GM23338 (cell line): ENCODE results near the gene DNAJC5G. TPM values are rescaled to one million over a fixed set of nuclear protein-coding genes. Genes with fewer than 3 reads are reported as not detected.

Experiments
- ATAC-seq: fragments of 200-7000 bp; cut with Tn5 transposase; 3 replicates; pipeline ENCODE4 v1.9.1; 2020
- DNase-seq: peaks from one replicate; pipeline ENCODE4 v3.0.0-alpha.2; 2015; ENCODE audit warnings: low spot score
- H2AFZ ChIP-seq: fragments of 200-600 bp; sonication (generic); 2 replicates; pipeline ENCODE4 v1.8.0; 2016; ENCODE audit warnings: antibody characterized with exemption, mild to moderate bottlenecking, moderate library complexity
- H3F3A ChIP-seq: fragments of 200-600 bp; sonication (generic); replicated peaks from 2 replicates; pipeline ENCODE4 v1.8.0; 2017; ENCODE audit warnings: antibody characterized with exemption, mixed run types, low read depth
- H3K27ac ChIP-seq: fragments of 200-600 bp; sonication (generic); 2 replicates; pipeline ENCODE4 v1.6.1; 2016; ENCODE audit warnings: low read depth
- H3K27me3 ChIP-seq: fragments of 200-600 bp; sonication (generic); 2 replicates; pipeline ENCODE4 v1.8.0; 2016; ENCODE audit warnings: mild to moderate bottlenecking, mixed run types, moderate library complexity; ENCODE audit not compliant: insufficient read depth
- H3K36me3 ChIP-seq: fragments of 200-600 bp; sonication (generic); 2 replicates; pipeline ENCODE4 v1.8.0; 2016; ENCODE audit warnings: mild to moderate bottlenecking; ENCODE audit not compliant: insufficient read depth
- H3K4me1 ChIP-seq: fragments of 200-600 bp; sonication (generic); 2 replicates; pipeline ENCODE4 v1.8.0; 2016; ENCODE audit warnings: mild to moderate bottlenecking, moderate library complexity; ENCODE audit not compliant: insufficient read depth
- H3K4me2 ChIP-seq: fragments of 200-600 bp; sonication (generic); 2 replicates; pipeline ENCODE4 v1.7.1; 2017; ENCODE audit warnings: mixed run types
- H3K4me3 ChIP-seq: fragments of 200-600 bp; sonication (generic); 2 replicates; pipeline ENCODE4 v1.6.1; 2016; ENCODE audit warnings: mixed run types
- H3K79me2 ChIP-seq: fragments of 200-600 bp; sonication (generic); replicated peaks from 2 replicates; pipeline ENCODE4 v1.8.0; 2017; ENCODE audit warnings: mild to moderate bottlenecking; ENCODE audit not compliant: insufficient read depth
- H3K9me2 ChIP-seq: fragments of 200-600 bp; sonication (generic); 2 replicates; pipeline ENCODE4 v1.8.0; 2017; ENCODE audit not compliant: insufficient read depth
- H4K20me1 ChIP-seq: fragments of 200-600 bp; sonication (generic); replicated peaks from 2 replicates; pipeline ENCODE4 v1.8.0; 2017; ENCODE audit warnings: mild to moderate bottlenecking; ENCODE audit not compliant: insufficient read depth
- H3K27ac Mint-ChIP-seq: 2 replicates; pipeline ENCODE4 v1.8.0; 2020; ENCODE audit warnings: inconsistent platforms, mild to moderate bottlenecking, moderate library complexity, mixed read lengths
- H3K27me3 Mint-ChIP-seq: 3 replicates; pipeline ENCODE4 v1.8.0; 2022; ENCODE audit warnings: low read depth, mild to moderate bottlenecking, moderate library complexity, mixed read lengths, inconsistent platforms; ENCODE audit not compliant: insufficient read depth, poor library complexity
- H3K36me3 Mint-ChIP-seq: 3 replicates; pipeline ENCODE4 v1.8.0; 2021; ENCODE audit warnings: low read depth, mild to moderate bottlenecking, inconsistent platforms, moderate library complexity, mixed read lengths
- H3K4me1 Mint-ChIP-seq: 3 replicates; pipeline ENCODE4 v1.8.0; 2020; ENCODE audit warnings: mild to moderate bottlenecking, inconsistent platforms, mixed read lengths
- H3K4me3 Mint-ChIP-seq: 3 replicates; pipeline ENCODE4 v1.8.0; 2021; ENCODE audit warnings: moderate library complexity, mild to moderate bottlenecking, inconsistent platforms, mixed read lengths
- H3K9me3 Mint-ChIP-seq: 3 replicates; pipeline ENCODE4 v1.8.0; 2020; ENCODE audit warnings: moderate library complexity, mild to moderate bottlenecking, inconsistent platforms, mixed read lengths
- CREB1 ChIP-seq: fragments of 250-450 bp; sonication (Bioruptor Pico); IDR thresholded peaks from 2 replicates; pipeline ENCODE4 v1.5.0; 2020; ENCODE audit warnings: low read depth, mild to moderate bottlenecking, moderate library complexity
- ETS1 ChIP-seq: IDR thresholded peaks from 2 replicates; pipeline ENCODE4 v1.6.1; 2016; ENCODE audit warnings: antibody characterized with exemption
- JUNB ChIP-seq: IDR thresholded peaks from one replicate; pipeline ENCODE4 v1.6.1; 2016; ENCODE audit warnings: antibody characterized with exemption; ENCODE audit not compliant: unreplicated experiment
- REST ChIP-seq: IDR thresholded peaks from one replicate; pipeline ENCODE4 v1.6.1; 2018; ENCODE audit warnings: antibody characterized with exemption; ENCODE audit not compliant: unreplicated experiment
- ZNF114 ChIP-seq: fragments of 250-450 bp; sonication (Bioruptor Pico); IDR thresholded peaks from 2 replicates; pipeline ENCODE4 v1.5.0; 2020; ENCODE audit warnings: mild to moderate bottlenecking, moderate library complexity
- ZNF331 ChIP-seq: fragments of 250-450 bp; sonication (Bioruptor Pico); IDR thresholded peaks from 2 replicates; pipeline ENCODE4 v1.5.0; 2020; ENCODE audit warnings: low read depth, mild to moderate bottlenecking, moderate library complexity
- ZNF462 ChIP-seq: fragments of 250-450 bp; sonication (Bioruptor Pico); IDR thresholded peaks from 2 replicates; pipeline ENCODE4 v1.5.0; 2020; ENCODE audit warnings: mild to moderate bottlenecking, moderate library complexity
- polyA plus RNA-seq: library from polyadenylated mRNA; unstranded; fragments of >200 nt; fragmentation: Nextera tagmentation; extraction: Ambion mirVana; gene quantifications from 2 replicates; pipeline ENCODE4 v1.2.1, GENCODE V29; 2016
- total RNA-seq: library from RNA; depleted of rRNA; stranded (reverse); fragments of >200 nt; shearing (Covaris generic); gene quantifications from 2 replicates; pipeline ENCODE4 v1.2.3, GENCODE V29; 2014

Gene DNAJC5G
- total and polyA plus RNA-seq, 2 experiments from 2014 or later = 0.59 TPM; not detected in 1

- Histone ChIP-seq H3F3A (no peaks in the 10 kb centered on the region), H3K79me2 (0 out of 2 replicates have a peak, but pooled peaks cover 3% of the 10 kb centered on the region), H3K4me2 (no peak overlapping the region), H3K4me1 (no peaks in the 10 kb centered on the region), H3K36me3 (peaks cover 78% of the 10 kb centered on the region), H3K27ac (no peak overlapping the region), H4K20me1 (peaks cover 10% of the 10 kb centered on the region; the same call in 1 of the 2 replicates), H3K9me2 (no peaks in the 10 kb centered on the region), H3K4me3 (no peak overlapping the region), H3K27me3 (no peaks in the 10 kb centered on the region), H2AFZ (no peak overlapping the region)
- no peak for ATAC-seq
- Mint-ChIP-seq H3K27me3 (peaks cover 14% of the 10 kb centered on the region), H3K4me3 (no peak overlapping the region), H3K4me1 (no peaks in the 10 kb centered on the region), H3K36me3 (peaks cover 97% of the 10 kb centered on the region), H3K9me3 (no peaks in the 10 kb centered on the region), H3K27ac (no peak overlapping the region)
- no peak for DNase-seq
- TF ChIP-seq ETS1 (no peak), CREB1 (CRISPR knock-in tag) (no peak), REST (no peak), JUNB (no peak), ZNF462 (no peak), ZNF331 (CRISPR knock-in tag) (no peak), ZNF114 (CRISPR knock-in tag) (no peak)
Observed at GRCh38 chr2:27233341-27233740, 41.9 kb upstream of the DNAJC5G start.
